SK-N-SH (cell line): ENCODE results near the gene UBA1.

Experiments
- CTCF ChIP-seq: fragments of 200-600 bp; sonication (generic); IDR thresholded peaks from 2 replicates; pipeline ENCODE4 v1.6.1; 2017; ENCODE audit warnings: antibody characterized with exemption, mild to moderate bottlenecking, moderate library complexity
- EP300 ChIP-seq, 2 experiments: IDR thresholded peaks; 2 replicates each; pipeline versions ENCODE4 v1.4.0 to v1.6.1; 2012; ENCODE audit warnings: borderline replicate concordance in 1 of 2, low read depth in 1 of 2, low read length in 1 of 2
- POLR2AphosphoS5 ChIP-seq: IDR thresholded peaks from 2 replicates; pipeline ENCODE4 v1.6.1; 2012; ENCODE audit warnings: low read depth, low read length
- TAF1 ChIP-seq: IDR thresholded peaks from 2 replicates; pipeline ENCODE4 v1.6.1; 2012; ENCODE audit warnings: low read depth, mild to moderate bottlenecking, low read length, moderate library complexity, borderline replicate concordance

- TF ChIP-seq TAF1: no peak
- no peak for TF ChIP-seq POLR2AphosphoS5
- TF ChIP-seq EP300 (IDR thresholded peaks at IDR 0.05; ENCODE audit: borderline replicate concordance in 1 of 2, low read depth in 1 of 2, low read length in 1 of 2): no peak
- TF ChIP-seq CTCF: no peak
These were observed 8.7 kb downstream of the UBA1 start for GRCh38 chrX:47202316-47202715.
